Osteoblast (primary cell): ENCODE results near the gene KCTD16. TPM values are rescaled to one million over a fixed set of nuclear protein-coding genes. Genes with fewer than 3 reads are reported as not detected.

Experiments used
- DNase-seq: peaks from one replicate; pipeline ENCODE4 v3.0.0; 2011; ENCODE audit warnings: low spot score, mixed read lengths; ENCODE audit not compliant: insufficient read length; ENCODE audit errors: missing footprints
- H2AFZ ChIP-seq: 2 replicates; pipeline ENCODE4 v1.6.0; 2011; ENCODE audit warnings: mild to moderate bottlenecking, low read length
- H3K27ac ChIP-seq: 2 replicates; pipeline ENCODE4 v1.5.1; 2011; ENCODE audit warnings: mild to moderate bottlenecking, low read depth, low read length, moderate library complexity
- H3K27me3 ChIP-seq: 2 replicates; pipeline ENCODE4 v1.6.0; 2012; ENCODE audit warnings: mild to moderate bottlenecking, control low read depth, inconsistent platforms, low read length, moderate library complexity; ENCODE audit not compliant: insufficient read depth
- H3K36me3 ChIP-seq: 2 replicates; pipeline ENCODE4 v1.5.1; 2011; ENCODE audit warnings: mild to moderate bottlenecking, low read length, control low read depth, moderate library complexity; ENCODE audit not compliant: insufficient read depth
- H3K4me1 ChIP-seq: 2 replicates; pipeline ENCODE4 v1.5.1; 2011; ENCODE audit warnings: mild to moderate bottlenecking, low read length, control low read depth, moderate library complexity; ENCODE audit not compliant: insufficient read depth
- H3K4me2 ChIP-seq: 2 replicates; pipeline ENCODE4 v1.6.0; 2011; ENCODE audit warnings: mild to moderate bottlenecking, low read length; ENCODE audit not compliant: insufficient read depth
- H3K4me3 ChIP-seq: fragments of 200-600 bp; sonication (generic); 3 replicates; pipeline ENCODE4 v1.5.1; 2012; ENCODE audit warnings: mild to moderate bottlenecking, low read length, inconsistent platforms; ENCODE audit not compliant: insufficient read depth
- H3K79me2 ChIP-seq: 2 replicates; pipeline ENCODE4 v1.6.0; 2012; ENCODE audit warnings: mild to moderate bottlenecking, low read length, control low read depth, inconsistent platforms; ENCODE audit not compliant: insufficient read depth
- H3K9me3 ChIP-seq: 2 replicates; pipeline ENCODE4 v1.5.1; 2011; ENCODE audit warnings: low read depth, low read length, control low read depth
- H4K20me1 ChIP-seq: 2 replicates; pipeline ENCODE4 v1.6.0; 2012; ENCODE audit warnings: mild to moderate bottlenecking, low read length, control low read depth; ENCODE audit not compliant: insufficient read depth
- CTCF ChIP-seq: IDR thresholded peaks from 2 replicates; pipeline ENCODE4 v1.5.1; 2011; ENCODE audit warnings: mild to moderate bottlenecking, low read depth, low read length, moderate library complexity; ENCODE audit errors: extremely low read depth
- total RNA-seq: library from RNA; depleted of rRNA; stranded (reverse); fragments of >200 nt; gene quantifications from 2 replicates; pipeline ENCODE4 v1.2.3, GENCODE V29; 2012

Gene KCTD16
- total RNA-seq, 1 donor, result 3.6 TPM

- Histone ChIP-seq H3K36me3 (no peaks in the 10 kb centered on the region), H3K27me3 (no peaks in the 10 kb centered on the region), H3K9me3 (no peaks in the 10 kb centered on the region), H3K4me2 (no peak overlapping the region), H3K4me3 (no peak overlapping the region), H3K27ac (no peak overlapping the region), H3K79me2 (no peaks in the 10 kb centered on the region), H3K4me1 (peaks cover 1% of the 10 kb centered on the region), H2AFZ (no peak overlapping the region), H4K20me1 (no peaks in the 10 kb centered on the region)
- TF ChIP-seq CTCF, result no peak
- no peak for DNase-seq
These were observed 291.9 kb downstream of the KCTD16 start for GRCh38 chr5:144462577-144462976.

GRCh38 chr5:144463481-144464223 is 293.0 kb downstream of the KCTD16 start:
- no peak overlapping the region for H3K27ac ChIP-seq
- DNase-seq, result no peak
- no peaks in the 10 kb centered on the region for H3K27me3 ChIP-seq
- no peaks in the 10 kb centered on the region for H3K36me3 ChIP-seq
- no peak overlapping the region for H2AFZ ChIP-seq
- H4K20me1 ChIP-seq, result no peaks in the 10 kb centered on the region
- no peaks in the 10 kb centered on the region for H3K79me2 ChIP-seq
- H3K4me1 ChIP-seq, result peaks cover 12% of the 10 kb centered on the region
- TF ChIP-seq CTCF, result no peak
- H3K4me2 ChIP-seq, result no peak overlapping the region
- H3K4me3 ChIP-seq, result no peak overlapping the region
- H3K9me3 ChIP-seq, result no peaks in the 10 kb centered on the region

GRCh38 chr5:144464306-144464705 is 293.6 kb downstream of the KCTD16 start:
- no peak for DNase-seq
- no peak overlapping the region for H3K4me3 ChIP-seq
- H3K27me3 ChIP-seq, result no peaks in the 10 kb centered on the region
- no peak for TF ChIP-seq CTCF
- no peaks in the 10 kb centered on the region for H3K79me2 ChIP-seq
- no peak overlapping the region for H3K4me2 ChIP-seq
- H4K20me1 ChIP-seq, result no peaks in the 10 kb centered on the region
- no peak overlapping the region for H3K27ac ChIP-seq
- no peaks in the 10 kb centered on the region for H3K36me3 ChIP-seq
- H3K9me3 ChIP-seq, result no peaks in the 10 kb centered on the region
- no peak overlapping the region for H2AFZ ChIP-seq
- peaks cover 17% of the 10 kb centered on the region for H3K4me1 ChIP-seq

GRCh38 chr5:144465441-144465840 is 294.8 kb downstream of the KCTD16 start:
- H3K4me3 ChIP-seq, result no peak overlapping the region
- H3K4me2 ChIP-seq, result no peak overlapping the region
- no peaks in the 10 kb centered on the region for H3K27me3 ChIP-seq
- H3K79me2 ChIP-seq, result no peaks in the 10 kb centered on the region
- H3K36me3 ChIP-seq, result no peaks in the 10 kb centered on the region
- TF ChIP-seq CTCF, result no peak
- no peak for DNase-seq
- no peak overlapping the region for H3K27ac ChIP-seq
- H3K4me1 ChIP-seq, result peaks cover 17% of the 10 kb centered on the region
- H2AFZ ChIP-seq, result no peak overlapping the region
- H3K9me3 ChIP-seq, result no peaks in the 10 kb centered on the region
- H4K20me1 ChIP-seq, result no peaks in the 10 kb centered on the region
